Activated T-cell treated with anti-CD3 and anti-CD28 coated beads for 24 hours (primary cell): ENCODE results near the gene ANGEL1.

Source experiments
- DNase-seq: peaks from one replicate; pipeline ENCODE4 v3.0.0-alpha.2; 2020; ENCODE audit warnings: low read depth

Gene ANGEL1

DNA sequence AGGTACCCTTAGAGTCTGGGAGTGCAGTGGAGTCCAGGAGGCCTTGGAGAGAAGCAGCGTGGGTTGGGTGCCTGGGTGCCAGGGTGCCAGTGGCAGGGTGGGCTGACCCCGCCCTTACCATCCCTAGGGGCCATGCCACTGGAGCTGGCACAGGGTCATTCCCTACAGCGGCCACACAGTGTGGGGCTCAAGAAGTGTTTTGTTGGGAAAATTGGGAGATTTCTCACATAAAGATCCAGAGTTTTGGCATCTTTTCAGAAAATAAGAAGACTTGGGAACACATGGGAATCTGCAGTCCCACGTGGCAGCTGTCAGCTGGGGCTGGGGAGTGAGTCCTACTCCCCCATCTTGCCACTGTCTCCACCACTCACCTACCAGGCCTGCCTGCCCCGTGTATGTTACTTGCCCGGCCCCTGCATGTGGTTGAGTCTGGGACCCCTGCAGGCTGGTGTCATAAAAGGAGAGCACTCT lies 47.2 kb downstream of the ANGEL1 start:
- DNase-seq: no peak

DNA sequence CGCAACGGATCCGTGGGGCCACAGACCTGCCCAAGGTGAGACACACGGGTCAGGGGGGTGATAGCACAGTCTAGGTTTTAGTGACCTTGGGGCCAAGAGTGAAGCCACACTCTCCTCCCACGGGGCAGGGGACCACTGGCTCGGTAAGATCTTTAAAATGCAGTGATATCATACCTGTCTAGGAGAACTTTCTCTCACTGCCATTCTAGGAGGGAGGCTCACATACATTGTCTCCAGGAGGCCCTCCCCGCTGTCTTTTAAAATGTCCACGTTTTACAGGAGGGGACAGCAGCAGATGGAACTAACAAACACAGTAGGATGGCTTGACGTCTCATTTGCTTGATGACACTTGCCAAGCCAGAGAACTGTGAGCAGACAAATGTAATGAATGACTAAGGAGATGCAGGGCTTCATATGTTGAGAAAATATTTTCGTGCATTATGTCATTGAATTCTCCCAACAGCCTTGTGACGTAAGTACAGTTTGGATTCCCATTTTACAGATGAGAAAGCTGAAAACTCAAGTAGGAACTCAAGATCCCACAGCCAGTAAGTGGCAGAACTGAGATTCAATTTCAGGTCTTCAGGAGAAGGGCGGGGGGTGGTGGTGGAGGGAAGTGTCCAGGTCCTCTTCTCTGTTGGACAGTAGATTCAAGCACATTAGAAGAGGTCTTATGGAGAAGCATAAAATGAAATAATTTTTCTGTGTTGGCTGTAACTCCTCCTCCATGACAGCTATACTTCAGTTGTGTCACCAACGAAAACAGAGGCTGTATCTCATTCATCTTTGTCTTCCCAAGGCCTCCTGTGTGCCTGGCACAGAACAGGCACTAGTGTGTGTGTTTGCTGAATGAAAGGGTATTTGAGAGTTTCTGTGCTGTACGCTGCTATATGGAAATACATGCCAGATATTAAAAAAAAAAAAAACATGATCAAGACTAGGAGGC lies 49.3 kb downstream of the ANGEL1 start:
- no peak for DNase-seq

DNA sequence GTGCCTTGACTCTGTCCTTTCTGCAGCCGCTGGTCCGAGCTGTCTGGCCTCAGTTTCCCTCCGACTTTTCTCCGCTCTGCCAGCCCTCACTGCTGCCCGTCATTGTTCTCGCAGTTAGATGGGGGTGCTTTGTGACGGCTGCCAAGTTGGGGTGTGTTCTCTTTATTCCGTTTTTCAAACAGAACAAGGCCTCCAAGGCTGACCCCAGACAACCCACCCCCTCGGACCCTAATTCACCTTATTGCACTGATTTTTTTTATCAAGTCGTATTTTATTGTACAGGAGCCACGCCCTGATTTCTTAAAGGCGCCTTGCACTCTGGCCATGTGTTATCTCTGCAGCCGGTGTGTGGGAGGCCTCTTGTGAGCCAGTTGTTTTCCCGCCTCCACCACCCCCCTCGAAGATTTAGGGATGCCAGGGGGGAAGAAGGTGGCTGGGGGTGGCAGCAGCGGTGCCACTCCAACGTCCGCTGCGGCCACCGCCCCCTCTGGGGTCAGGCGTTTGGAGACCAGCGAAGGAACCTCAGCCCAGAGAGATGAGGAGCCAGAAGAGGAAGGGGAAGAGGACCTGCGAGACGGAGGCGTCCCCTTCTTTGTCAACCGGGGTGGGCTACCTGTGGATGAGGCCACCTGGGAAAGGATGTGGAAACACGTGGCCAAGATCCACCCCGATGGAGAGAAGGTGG lies 50.1 kb downstream of the ANGEL1 start:
- DNase-seq: no peak

DNA sequence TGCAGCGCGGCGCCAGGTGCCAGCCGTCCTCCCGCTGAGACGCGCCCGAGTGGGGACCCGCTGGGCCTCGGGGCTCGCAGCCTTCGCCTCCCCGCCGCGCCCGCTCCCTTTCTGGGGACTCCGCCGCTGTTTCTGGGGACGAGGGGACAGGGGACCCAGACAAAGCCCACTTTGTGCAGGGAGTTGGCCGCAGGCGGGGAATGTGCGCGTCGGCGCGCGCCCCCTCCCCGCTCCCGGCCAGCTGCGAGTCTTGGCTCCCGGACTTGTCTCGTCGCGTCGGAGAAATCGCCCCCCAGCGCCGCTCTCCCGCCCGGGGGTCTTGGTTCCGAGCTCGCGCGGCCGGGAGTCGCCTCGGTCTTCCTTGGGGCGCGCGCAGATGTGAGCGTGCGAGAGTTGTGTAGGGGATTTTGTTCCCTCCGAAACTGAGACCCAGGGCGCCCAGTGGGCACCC lies 50.7 kb downstream of the ANGEL1 start:
- no peak for DNase-seq

DNA sequence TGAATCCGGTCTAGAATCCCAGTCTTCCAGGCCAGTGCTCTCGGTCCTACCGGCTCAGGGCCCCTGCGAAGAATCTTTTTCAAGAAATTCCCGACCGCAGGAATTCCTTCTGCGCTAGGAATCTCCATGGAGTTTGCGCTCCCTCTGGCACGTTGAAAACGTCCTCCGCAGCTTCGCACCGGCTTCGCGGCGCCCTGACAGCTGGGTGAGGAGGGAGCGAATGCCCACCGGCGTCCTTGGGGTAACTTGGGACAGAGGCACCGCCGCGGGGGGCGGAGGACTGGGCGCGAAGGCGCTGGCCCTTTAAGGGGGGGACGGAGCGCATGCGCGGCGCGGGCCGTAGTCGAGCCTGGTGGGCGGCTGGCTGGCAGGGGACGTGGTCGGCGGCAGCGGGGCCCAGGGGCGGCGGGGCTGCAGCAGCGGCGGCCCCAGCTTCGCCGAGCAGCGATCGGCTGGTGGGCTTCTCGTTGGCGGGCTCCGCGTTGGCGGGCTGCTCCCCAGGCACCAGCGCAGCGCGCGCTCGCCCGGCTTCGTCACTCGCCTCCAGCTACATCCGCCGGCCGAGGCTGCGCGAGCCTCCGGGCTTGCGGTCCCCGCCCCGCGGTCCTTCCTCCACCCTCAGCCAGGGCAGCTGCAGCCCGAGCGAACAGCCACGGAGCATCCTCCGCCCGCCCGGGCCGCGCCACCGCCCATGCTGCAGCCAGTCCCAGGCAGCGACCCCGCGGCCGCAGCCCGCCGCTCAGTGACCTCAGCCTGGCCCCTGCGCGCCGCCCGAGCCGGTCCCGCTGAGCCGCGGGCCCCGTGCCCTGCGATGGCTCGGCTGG lies 51.3 kb downstream of the ANGEL1 start, which contains the start of gene VASH1:
TSS of gene VASH1 (plus strand) at position 333 of the 824 bp plus-strand sequence. CDS start 1,354 bp downstream, outside the sequence.
- peak; percentile 41 for DNase-seq

DNA sequence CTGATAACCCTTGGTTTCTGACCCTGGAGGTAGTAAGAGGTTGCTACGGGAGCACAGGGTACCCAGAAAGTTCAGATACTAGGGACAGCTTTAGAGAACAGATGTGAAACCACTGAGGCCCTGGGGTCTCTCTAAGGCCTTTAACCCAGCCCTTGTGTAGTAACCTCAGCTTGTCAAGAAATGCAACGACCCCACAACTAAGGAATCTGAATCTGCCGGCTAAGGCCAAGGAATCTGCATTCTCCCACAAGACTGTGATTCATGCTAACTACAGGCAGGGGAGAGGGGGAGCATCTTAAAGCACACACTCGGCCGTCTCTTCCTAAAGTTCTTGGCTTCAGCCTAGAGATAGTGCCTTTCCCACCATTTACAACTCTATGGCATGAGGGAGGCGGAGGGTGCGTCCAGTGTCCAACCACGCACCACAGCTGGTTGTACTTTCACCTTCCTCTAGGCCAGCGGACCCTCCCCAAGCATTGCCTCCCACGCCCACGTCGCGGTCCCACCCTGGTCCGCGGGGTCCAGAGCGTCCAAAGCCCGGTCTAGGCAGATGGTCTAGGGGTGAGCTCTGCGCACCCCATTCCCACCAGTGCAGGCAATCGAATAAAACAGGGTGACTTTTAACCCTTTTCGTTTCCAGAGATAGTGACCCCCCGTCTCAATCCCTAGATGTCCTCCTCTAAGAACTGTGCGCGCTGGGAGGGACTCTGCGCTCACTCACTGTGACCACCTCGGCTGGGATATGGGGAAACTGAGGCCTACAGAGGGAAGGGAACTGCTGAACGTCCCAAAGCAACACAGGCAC lies 52.1 kb downstream of the ANGEL1 start:
- no peak for DNase-seq

DNA sequence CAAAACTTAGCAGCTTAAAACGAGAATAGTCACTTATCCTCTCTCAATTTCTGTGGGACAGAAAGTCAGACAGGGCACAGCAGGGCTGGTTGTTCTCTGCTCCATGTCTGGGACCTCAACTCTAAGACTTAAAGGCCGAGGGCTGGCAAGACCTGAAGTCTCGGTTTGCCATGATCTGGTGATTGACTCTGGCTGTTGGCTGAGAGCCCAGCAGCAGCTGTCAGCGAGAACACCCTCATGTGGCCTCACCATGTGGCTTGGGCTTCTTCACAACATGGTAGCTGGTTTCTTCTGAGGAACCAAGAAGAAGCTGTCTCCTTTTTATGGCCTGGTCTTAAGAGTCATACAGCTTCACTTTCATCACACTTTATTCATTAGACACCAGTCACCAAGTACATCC lies 53.1 kb downstream of the ANGEL1 start:
- no peak for DNase-seq

DNA sequence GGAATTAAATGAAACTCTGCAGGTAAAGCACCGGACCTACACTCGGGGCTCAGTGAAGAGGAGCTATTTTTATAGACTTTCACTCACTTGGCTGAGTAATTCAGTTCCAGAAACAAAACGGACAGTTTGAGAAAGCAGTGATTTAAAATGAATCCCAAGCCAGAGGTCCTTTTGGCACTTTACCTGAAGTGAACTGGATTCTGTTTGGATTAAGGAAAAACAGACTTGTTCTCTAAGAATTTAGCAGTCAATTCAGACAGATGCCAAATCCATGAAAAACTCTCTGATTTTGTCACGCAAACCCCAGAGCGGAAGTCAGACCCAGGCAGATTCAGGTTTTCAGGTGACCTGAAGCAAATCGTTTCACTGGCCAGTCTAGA lies 56.3 kb downstream of the ANGEL1 start:
- no peak for DNase-seq

DNA sequence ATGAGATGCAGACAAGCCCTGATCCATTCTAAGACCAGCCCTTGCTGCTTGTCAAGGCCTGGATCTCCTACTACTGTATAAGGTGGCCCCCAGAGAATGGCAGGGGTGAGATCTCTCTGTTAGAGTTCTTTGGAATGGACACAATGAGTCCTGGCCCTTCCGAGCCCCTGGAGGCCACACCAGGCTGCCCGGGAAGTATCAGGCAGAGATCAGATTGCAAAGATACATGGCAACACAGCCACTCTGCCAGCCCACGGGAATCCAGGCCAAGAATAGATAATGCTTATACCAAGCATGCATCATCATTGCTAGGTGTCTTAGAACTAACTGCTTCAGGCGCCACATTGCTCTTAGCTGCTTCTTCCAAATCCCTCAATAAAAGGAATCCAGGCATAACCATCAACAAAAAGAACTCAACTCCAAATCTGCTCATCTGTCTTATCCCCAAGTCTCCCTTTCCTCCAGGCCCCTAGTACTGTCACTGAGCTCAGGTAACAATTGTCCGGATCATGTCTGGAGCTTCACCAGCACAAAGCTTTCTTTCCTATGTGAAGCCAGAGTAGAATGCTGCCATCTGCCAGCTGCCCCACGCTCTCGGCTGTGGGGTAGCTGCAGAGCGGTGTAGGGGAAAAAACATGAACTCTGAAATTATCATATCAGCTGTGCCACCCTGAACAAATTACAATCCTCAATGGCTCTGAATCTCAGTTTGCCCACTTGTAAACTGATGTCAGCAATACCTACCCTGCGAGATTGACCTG lies 56.9 kb downstream of the ANGEL1 start:
- DNase-seq: no peak

DNA sequence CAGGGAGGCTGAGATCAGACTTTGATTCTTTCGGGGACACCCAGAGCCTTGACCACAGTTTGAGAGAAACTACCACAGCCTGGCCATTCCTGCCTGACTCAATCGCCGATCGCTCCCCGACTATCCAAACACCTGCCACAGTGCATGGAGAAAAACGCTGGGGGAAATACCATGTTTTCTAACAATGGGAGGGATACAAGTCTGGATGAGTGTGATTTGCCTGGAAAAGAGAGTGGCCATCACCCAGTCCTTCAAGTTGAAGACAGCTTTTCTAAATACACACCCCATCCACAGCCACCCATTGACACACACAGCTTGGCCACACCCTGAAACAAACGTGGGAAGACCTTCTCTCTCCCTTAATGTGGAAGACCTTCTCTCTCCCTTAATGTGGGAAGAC lies 58.1 kb downstream of the ANGEL1 start:
- DNase-seq: no peak

DNA sequence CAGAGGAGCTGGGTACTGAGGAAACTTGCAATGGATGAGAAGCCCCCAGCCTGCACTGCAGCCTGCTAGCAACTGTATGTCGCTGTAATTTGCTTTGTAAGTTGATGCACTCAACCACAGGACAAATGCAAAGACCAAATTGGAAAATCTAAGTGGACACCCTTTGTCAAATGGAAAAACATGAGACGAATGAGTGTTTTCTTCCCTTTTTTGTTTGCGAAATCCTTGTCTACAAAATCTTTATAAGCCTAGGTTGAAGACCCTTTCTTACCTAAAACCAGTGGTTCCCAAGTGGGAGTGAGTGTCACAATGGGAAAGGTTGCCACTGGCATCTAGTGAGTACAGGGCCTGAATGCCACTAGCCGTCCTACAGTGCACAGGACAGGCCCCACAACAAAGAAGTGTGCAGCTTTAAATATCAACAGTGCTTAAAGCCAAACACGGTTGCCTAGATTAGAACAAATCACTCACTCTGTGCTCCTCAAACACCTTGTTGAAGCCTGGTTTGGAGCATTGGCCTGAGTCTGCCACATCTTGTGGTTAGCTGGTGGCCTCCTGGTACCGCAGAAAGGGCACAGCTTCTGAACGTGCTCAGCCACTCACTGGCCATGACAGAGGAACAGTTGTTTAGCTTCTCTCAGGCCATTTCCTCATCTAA lies 59.0 kb downstream of the ANGEL1 start:
- DNase-seq: no peak

DNA sequence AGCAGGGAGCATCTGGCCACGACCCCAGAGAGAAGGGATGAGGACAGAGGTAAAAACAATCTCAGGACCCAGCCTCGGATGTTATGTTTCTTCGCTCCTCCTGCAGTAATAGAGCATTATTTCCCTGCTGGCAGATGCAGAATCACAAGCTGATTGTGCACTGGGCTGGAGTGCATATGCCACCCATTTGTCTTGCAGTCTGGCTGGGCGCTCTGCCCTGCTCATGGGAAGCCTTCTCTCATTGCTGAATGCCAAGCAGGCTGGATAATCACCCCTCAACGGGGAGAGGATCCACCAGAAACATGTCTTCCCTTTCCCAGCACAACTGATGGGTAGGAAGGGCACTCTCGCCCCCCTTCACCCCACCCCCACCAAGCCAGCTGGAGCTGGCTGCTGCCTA lies 59.9 kb downstream of the ANGEL1 start:
- no peak for DNase-seq

DNA sequence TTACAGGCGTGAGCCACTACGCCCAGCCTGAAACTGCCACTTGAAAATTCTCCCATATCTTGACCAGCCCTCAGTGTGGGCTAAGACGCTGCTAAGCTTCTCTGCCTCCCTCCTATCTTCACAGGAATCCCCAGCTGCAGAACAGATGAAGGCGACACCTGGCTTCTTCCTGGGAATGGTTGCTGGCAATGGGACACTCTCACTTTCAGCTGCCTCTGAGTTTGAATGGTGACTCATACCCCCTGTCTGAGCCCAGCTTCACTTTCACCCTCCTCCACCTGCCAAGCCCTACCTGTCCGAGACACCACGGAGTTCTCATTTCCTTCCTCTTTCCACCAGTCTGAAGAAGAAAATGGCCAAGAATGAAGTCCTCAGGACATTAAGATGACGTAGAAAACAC lies 69.7 kb downstream of the ANGEL1 start:
- no peak for DNase-seq

DNA sequence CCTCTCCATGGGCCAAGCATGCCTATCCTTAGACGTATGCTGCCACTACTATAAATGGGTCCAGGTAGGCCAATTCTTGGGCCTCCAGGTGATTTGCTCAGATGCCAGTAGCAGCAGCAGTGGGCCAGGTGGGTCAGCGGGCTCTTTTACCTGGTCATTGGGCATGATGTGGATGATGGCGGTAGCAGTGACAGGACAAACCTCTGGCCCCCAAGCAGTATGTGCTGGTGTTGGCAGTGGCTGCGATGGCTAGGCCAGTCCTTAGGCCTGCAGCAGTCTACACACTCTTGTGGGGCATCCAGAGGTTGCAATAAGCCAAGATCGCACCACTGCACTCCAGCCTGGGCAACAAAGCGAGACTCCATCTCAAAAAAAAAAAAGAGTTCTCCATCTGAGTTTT lies 70.5 kb downstream of the ANGEL1 start:
- DNase-seq: no peak

DNA sequence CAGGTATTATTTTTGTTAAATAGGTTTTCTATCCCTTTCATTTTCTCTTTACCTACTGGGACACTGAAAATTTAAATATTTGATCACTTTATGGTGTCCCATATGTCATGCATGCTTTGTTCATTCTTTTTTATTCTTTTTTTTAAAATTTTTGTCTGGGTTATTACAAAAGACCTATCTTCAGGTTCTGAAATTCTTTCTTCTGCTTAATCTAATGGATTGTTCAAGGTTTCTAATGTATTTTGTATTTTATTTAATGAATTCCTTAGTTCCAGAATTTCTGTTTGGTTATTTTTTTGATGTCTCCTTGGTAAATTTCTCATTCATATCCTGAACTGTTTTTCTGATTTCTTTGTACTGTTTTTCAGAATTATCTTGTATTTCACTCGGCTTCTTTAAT lies 71.6 kb downstream of the ANGEL1 start:
- DNase-seq: no peak
